Ectodermal cell (in vitro differentiated cells): ENCODE results near the gene PRR36.

Experiments used
- H3K27ac ChIP-seq: 2 replicates; pipeline ENCODE4 v1.7.0; 2013; ENCODE audit warnings: mild to moderate bottlenecking, low read depth, low read length; ENCODE audit not compliant: insufficient read depth, poor library complexity, severe bottlenecking
- H3K27me3 ChIP-seq: 2 replicates; pipeline ENCODE4 v1.7.0; 2013; ENCODE audit warnings: mild to moderate bottlenecking, low read length; ENCODE audit not compliant: insufficient read depth, control insufficient read depth, poor library complexity, severe bottlenecking
- H3K36me3 ChIP-seq: one replicate; pipeline ENCODE4 v1.7.0; 2013; ENCODE audit warnings: low read length; ENCODE audit not compliant: control insufficient read depth, insufficient read depth
- H3K4me1 ChIP-seq: one replicate; pipeline ENCODE4 v1.7.0; 2013; ENCODE audit warnings: low read length; ENCODE audit not compliant: control insufficient read depth, insufficient read depth
- H3K4me3 ChIP-seq: 2 replicates; pipeline ENCODE4 v1.7.0; 2013; ENCODE audit warnings: low read depth, low read length, control low read depth; ENCODE audit not compliant: insufficient read depth
- H3K9me3 ChIP-seq: 2 replicates; pipeline ENCODE4 v1.7.0; 2013; ENCODE audit warnings: mild to moderate bottlenecking, low read length, moderate library complexity; ENCODE audit not compliant: control insufficient read depth
- WGBS, 2 experiments: methylation state at CpG; one replicate each; pipeline ENCODE4 v1.1.7; 2013; ENCODE audit warnings: missing lambda C conversion rate in 2 of 2; 5-methylcytosine and 5-hydroxymethylcytosine counted together

The PRR36 gene

GRCh38 chr19:7912697-7913564 is 38.7 kb upstream of the PRR36 start:
- Histone ChIP-seq H3K27ac (no peak overlapping the region), H3K36me3 (peaks cover 10% of the 10 kb centered on the region), H3K4me1 (peaks cover 16% of the 10 kb centered on the region), H3K4me3 (no peak overlapping the region), H3K27me3 (peaks cover 41% of the 10 kb centered on the region), H3K9me3 (no peaks in the 10 kb centered on the region)
- WGBS, 2 experiments, result 95 to 96% methylated on average over 39 of the region's 39 CpGs

- H3K27ac ChIP-seq, result no peak overlapping the region
- 94 to 95% methylated on average over 31 of the region's 31 CpGs for WGBS, 2 experiments
- H3K27me3 ChIP-seq, result peaks cover 33% of the 10 kb centered on the region
- H3K4me3 ChIP-seq, result no peak overlapping the region
- H3K36me3 ChIP-seq, result peaks cover 10% of the 10 kb centered on the region
- H3K9me3 ChIP-seq, result no peaks in the 10 kb centered on the region
- peaks cover 14% of the 10 kb centered on the region for H3K4me1 ChIP-seq
Measured at GRCh38 chr19:7912144-7912696, 38.0 kb upstream of the PRR36 start.

DNA sequence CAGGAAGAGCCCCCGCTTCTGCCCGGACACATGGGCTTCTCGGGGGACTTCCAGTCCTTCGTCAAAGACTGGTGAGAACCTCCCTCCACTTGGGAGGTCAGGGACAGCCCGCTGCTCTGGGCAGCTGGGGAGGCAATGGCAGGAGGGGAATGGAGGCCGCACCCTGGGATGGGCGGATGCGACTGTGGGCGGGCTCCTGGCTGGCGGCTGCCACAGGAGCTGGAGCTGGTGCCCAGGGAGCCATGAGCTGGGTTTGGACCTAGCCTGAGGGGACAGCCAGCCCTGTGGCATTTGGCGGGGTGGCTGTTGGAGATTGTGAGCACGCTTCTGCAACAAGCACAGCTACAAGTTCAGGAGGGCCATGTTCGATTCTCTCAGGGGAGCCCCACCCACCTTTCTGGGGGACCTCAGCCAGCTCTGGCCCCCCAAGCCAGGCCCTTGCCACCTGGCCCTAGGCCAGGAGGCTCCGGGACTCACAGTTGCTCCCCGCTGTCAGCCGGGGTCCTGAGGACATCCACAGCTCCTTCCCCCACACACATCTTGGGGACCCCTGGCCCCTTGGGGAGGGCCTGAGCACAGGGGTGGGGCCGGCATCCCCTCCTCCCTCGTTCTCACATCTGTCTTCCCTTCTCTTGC is 37.4 kb upstream of the PRR36 start:
- WGBS, 2 experiments, result 96% methylated on average over 18 of the region's 18 CpGs
- Histone ChIP-seq H3K9me3 (no peaks in the 10 kb centered on the region), H3K36me3 (peaks cover 10% of the 10 kb centered on the region), H3K4me1 (peaks cover 8% of the 10 kb centered on the region), H3K4me3 (no peak overlapping the region), H3K27ac (no peak overlapping the region), H3K27me3 (peaks cover 27% of the 10 kb centered on the region)

DNA sequence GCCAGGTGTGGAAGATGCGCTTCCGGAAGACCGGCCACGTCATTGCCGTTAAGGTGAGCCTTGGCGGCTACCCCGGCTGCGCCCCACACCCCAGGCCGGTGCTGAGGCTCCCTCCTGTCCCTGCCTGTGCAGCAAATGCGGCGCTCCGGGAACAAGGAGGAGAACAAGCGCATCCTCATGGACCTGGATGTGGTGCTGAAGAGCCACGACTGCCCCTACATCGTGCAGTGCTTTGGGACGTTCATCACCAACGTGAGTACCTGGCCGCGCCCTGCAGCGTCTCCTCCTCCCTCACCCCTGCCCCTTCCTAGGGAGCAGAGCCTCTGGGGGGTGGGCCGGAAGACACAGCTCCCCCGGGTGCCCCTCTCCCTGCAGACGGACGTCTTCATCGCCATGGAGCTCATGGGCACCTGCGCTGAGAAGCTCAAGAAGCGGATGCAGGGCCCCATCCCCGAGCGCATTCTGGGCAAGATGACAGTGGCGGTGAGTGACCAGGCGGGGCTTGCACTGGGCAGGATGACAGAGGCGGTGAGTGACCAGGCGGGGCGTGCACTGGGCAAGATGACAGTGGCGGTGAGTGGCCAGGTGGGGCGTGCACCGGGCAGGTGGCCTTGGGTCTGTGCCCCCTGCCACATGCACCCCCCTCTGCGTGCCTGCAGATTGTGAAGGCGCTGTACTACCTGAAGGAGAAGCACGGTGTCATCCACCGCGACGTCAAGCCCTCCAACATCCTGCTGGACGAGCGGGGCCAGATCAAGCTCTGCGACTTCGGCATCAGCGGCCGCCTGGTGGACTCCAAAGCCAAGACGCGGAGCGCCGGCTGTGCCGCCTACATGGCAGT is 36.4 kb upstream of the PRR36 start:
- Histone ChIP-seq H3K27me3 (peaks cover 17% of the 10 kb centered on the region), H3K9me3 (no peaks in the 10 kb centered on the region), H3K4me1 (no peaks in the 10 kb centered on the region), H3K4me3 (no peak overlapping the region), H3K36me3 (peaks cover 10% of the 10 kb centered on the region), H3K27ac (no peak overlapping the region)
- 96% methylated on average over 54 of the region's 54 CpGs for WGBS, 2 experiments

DNA sequence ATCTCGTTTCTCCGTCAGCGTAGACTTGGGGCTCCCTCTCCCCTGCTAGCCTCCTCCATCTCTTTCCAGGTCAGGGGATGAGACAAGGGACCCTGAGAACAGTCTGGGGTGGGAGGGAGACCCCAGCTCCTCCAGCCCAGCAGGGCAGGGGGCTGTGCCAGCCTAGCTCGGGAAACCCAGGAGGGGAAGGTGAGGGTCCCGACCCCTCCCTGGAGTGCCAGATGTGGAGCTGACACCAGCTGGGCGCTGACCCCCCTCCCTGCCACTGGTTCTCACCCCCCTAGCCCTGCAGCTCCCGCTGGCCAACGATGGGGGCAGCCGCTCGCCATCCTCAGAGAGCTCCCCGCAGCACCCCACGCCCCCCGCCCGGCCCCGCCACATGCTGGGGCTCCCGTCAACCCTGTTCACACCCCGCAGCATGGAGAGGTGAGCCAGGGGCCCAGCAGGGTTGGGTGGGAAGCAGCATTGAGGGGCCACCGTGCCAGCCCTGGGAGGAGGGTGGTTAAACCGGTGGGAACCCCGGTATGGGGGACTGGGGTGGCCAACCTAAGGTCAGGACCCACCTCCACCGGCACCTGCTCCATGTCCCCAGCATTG is 35.4 kb upstream of the PRR36 start:
- H3K27me3 ChIP-seq, result peaks cover 7% of the 10 kb centered on the region
- H3K9me3 ChIP-seq, result no peaks in the 10 kb centered on the region
- no peak overlapping the region for H3K4me3 ChIP-seq
- H3K4me1 ChIP-seq, result peaks cover 3% of the 10 kb centered on the region
- 96 to 97% methylated on average over 21 of the region's 21 CpGs for WGBS, 2 experiments
- peaks cover 10% of the 10 kb centered on the region for H3K36me3 ChIP-seq
- H3K27ac ChIP-seq, result no peak overlapping the region

DNA sequence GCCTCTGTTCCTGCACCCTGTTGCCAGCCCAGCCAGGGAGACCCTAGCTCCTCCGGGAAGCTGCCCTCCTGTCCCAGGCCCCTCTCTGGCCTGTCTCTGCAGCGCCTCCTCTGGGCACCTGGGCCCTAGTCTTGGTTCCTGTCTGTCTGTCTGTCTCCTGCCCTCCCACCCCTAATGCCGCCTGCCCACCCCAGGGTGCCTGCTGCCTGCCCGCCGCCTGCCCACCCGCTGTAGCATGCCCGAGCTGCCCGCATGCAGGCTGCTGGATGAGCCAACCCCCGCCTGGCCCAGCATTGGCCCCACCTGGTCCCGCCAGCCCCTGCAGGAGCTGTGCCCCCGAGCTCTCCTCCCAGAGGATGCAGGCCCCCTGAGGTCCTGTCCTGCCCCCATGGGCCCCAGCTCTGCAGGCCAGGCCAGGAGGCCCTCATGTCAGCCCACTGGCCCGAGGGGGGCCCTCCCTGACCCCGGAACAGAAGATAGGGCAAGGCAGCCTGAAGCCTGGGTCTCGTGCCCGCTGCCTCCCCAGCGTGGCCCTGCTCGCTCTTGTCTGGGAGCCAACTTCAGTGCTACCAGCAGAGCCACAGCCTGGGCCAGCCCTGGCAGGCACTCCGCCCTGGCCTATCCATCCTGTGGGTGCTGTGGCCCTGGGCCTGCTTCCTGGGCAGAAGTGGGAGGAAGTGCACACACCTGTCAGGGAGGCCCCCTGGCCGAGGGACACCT is 34.7 kb upstream of the PRR36 start:
- H3K9me3 ChIP-seq, result no peaks in the 10 kb centered on the region
- H3K27ac ChIP-seq, result no peak overlapping the region
- 89 to 90% methylated on average over 19 of the region's 19 CpGs for WGBS, 2 experiments
- peaks cover under 1% of the 10 kb centered on the region for H3K27me3 ChIP-seq
- peaks cover 10% of the 10 kb centered on the region for H3K36me3 ChIP-seq
- peaks cover 5% of the 10 kb centered on the region for H3K4me1 ChIP-seq
- no peak overlapping the region for H3K4me3 ChIP-seq

DNA sequence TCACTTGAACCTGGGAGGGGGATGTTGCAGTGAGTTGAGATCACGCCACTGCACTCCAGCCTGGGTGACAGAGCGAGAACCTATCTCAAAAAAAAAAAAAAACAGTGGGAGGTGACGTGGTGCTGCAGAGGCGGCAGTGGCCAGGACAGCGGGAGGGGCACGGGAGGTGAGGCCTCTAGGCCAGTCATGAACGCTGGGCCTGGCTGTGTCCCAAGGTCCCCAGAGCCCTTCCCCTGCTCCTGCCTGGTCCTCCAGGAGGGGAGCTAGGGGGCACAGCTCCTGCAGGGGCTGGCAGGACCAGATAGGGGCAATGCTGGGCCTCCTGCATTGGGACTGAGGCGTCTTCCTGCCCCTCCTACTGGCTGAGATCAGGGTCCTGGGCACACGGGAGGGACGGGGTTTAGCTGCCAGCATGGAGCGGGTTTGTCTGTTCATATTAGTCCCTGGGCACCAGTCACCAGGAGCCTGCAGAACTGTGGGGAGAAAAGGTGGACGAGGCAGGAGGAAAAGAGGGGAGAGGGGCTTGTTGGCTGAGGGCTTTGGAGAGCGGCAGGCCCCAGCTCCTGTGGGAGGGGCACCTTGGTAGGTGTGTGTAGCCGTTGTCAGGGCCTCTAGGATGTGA is 34.0 kb upstream of the PRR36 start:
- 88 to 89% methylated on average over 14 of the region's 14 CpGs for WGBS, 2 experiments

DNA sequence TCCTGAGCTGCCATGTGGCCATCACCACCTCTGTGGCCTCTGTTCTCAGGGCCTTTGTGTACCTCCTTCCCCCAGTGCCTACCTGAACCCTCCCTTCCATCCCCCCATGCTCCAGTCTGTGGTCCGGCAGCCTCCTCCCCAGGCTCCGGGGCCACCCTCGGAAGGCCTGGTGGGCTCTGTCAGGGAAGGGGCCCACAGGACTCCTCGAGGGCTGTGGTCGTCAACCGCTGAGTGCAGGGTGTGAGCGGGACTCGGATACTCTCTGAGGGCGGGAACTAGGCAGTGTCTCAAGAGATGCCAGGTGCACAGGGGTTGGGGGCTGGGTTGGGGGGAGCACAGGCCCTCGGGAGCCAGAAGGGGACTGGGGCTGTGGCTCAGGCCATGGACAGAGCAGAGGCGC is 33.4 kb upstream of the PRR36 start:
- peaks cover 11% of the 10 kb centered on the region for H3K4me1 ChIP-seq
- H3K27ac ChIP-seq, result no peak overlapping the region
- no peaks in the 10 kb centered on the region for H3K27me3 ChIP-seq
- no peak overlapping the region for H3K4me3 ChIP-seq
- no peaks in the 10 kb centered on the region for H3K9me3 ChIP-seq
- 94 to 96% methylated on average over 11 of the region's 11 CpGs for WGBS, 2 experiments
- H3K36me3 ChIP-seq, result peaks cover 10% of the 10 kb centered on the region

More for the DNA sequence above, 34.0 kb upstream of the PRR36 start:
- Histone ChIP-seq H3K9me3 (no peaks in the 10 kb centered on the region), H3K4me1 (peaks cover 5% of the 10 kb centered on the region), H3K27ac (no peak overlapping the region), H3K4me3 (no peak overlapping the region), H3K36me3 (peaks cover 10% of the 10 kb centered on the region), H3K27me3 (no peaks in the 10 kb centered on the region)

GRCh38 chr19:7907122-7907521 is 32.9 kb upstream of the PRR36 start:
- Histone ChIP-seq H3K9me3 (no peaks in the 10 kb centered on the region), H3K36me3 (peaks cover 10% of the 10 kb centered on the region), H3K27ac (no peak overlapping the region), H3K4me1 (peaks cover 11% of the 10 kb centered on the region), H3K27me3 (no peaks in the 10 kb centered on the region), H3K4me3 (no peak overlapping the region)
- WGBS, 2 experiments, result 94 to 95% methylated on average over 19 of the region's 19 CpGs
